Measurements from ENCODE around the gene POU6F2.

Gene POU6F2

DNA sequence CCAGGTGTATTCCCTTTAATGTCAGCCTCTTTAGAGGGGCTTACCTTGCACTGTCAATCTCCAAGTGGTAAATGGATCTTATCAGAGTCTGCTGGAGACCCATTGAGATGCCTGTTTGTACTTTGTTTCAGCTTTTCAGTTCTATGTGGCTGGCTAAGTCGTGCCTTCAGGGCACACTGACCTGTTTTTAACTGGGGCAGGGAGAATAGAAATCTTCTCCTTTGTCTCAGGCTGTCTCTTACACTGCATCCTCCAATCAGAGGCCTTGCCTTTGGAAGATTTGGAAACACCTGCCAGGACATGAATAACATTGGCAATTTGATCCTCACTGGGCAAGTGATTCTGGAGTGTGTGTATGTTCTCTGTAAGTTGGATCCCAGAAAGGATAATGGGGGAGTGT is 65.0 kb downstream of the POU6F2 start:
- no peaks in the 10 kb centered on the region for H3K36me3 ChIP-seq (ENCODE audit: low read depth)
- no peak for DNase-seq (ENCODE audit: low spot score)

DNA sequence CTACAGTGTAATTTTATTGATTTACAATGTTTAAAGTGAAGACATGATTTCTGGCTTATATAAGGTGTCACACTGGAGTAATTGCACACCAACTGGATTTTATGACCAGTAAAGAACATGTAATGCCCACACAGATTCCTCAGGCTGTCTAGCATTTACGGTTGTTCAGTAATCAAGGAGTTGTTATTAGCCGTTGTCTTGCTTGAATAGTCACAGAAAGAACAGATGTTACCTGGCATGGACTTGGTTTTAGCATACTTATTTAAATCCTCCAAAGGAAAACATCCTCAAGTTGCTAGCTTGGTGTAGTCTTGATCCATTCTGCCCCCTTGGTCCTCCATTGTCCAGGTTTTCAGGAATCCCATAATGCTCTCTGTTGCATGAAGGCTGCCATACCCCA is 65.8 kb downstream of the POU6F2 start:
- no peaks in the 10 kb centered on the region for H3K27me3 ChIP-seq (ENCODE audit: insufficient read depth, poor library complexity, severe bottlenecking)
- H3K27ac ChIP-seq (ENCODE audit: poor library complexity, severe bottlenecking) = no peak overlapping the region
- DNase-seq (ENCODE audit: low spot score) = no peak
- TF ChIP-seq, protein P1, sequence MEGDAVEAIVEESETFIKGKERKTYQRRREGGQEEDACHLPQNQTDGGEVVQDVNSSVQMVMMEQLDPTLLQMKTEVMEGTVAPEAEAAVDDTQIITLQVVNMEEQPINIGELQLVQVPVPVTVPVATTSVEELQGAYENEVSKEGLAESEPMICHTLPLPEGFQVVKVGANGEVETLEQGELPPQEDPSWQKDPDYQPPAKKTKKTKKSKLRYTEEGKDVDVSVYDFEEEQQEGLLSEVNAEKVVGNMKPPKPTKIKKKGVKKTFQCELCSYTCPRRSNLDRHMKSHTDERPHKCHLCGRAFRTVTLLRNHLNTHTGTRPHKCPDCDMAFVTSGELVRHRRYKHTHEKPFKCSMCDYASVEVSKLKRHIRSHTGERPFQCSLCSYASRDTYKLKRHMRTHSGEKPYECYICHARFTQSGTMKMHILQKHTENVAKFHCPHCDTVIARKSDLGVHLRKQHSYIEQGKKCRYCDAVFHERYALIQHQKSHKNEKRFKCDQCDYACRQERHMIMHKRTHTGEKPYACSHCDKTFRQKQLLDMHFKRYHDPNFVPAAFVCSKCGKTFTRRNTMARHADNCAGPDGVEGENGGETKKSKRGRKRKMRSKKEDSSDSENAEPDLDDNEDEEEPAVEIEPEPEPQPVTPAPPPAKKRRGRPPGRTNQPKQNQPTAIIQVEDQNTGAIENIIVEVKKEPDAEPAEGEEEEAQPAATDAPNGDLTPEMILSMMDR (IDR thresholded peaks at IDR 0.05; ENCODE audit: poor library complexity, severe bottlenecking) = no peak
- H3K4me1 ChIP-seq (ENCODE audit: insufficient read depth, poor library complexity, severe bottlenecking) = no peaks in the 10 kb centered on the region
- H3K9me3 ChIP-seq (ENCODE audit: severe bottlenecking) = no peaks in the 10 kb centered on the region
- no peak for ATAC-seq (ENCODE audit: low read depth)
- H3K4me3 ChIP-seq (ENCODE audit: severe bottlenecking) = no peak overlapping the region
- no peaks in the 10 kb centered on the region for H3K36me3 ChIP-seq (ENCODE audit: low read depth)

More for the DNA sequence above, 65.0 kb downstream of the POU6F2 start:
- TF ChIP-seq, protein P1 (IDR thresholded peaks at IDR 0.05; ENCODE audit: poor library complexity, severe bottlenecking) = no peak
- no peaks in the 10 kb centered on the region for H3K27me3 ChIP-seq (ENCODE audit: insufficient read depth, poor library complexity, severe bottlenecking)
- H3K4me1 ChIP-seq (ENCODE audit: insufficient read depth, poor library complexity, severe bottlenecking) = no peaks in the 10 kb centered on the region
- no peaks in the 10 kb centered on the region for H3K9me3 ChIP-seq (ENCODE audit: severe bottlenecking)
- no peak overlapping the region for H3K27ac ChIP-seq (ENCODE audit: poor library complexity, severe bottlenecking)
- no peak overlapping the region for H3K4me3 ChIP-seq (ENCODE audit: severe bottlenecking)
- ATAC-seq (ENCODE audit: low read depth) = no peak

DNA sequence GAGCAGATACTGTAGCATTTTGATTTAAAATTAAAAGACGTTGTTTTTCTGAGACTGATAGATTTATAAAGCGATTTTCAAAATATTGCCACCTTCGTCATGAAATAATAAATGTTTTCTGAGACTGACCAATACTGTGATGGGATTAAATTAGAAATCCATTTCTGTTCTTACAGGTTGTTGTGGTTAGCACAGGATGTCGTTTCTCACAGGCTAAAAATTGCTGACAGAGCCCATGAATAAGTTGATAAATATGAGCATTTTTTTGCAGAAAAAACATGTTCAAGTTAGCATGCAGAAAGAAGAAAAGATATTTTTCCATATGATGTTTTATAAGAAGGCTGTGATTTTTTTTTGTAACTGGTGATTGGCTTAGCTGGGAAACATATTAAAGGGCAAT is 66.8 kb downstream of the POU6F2 start:
- Histone ChIP-seq H3K4me3 (ENCODE audit: severe bottlenecking) (no peak overlapping the region), H3K36me3 (ENCODE audit: low read depth) (no peaks in the 10 kb centered on the region), H3K27ac (ENCODE audit: poor library complexity, severe bottlenecking) (no peak overlapping the region), H3K27me3 (ENCODE audit: insufficient read depth, poor library complexity, severe bottlenecking) (no peaks in the 10 kb centered on the region), H3K9me3 (ENCODE audit: severe bottlenecking) (no peaks in the 10 kb centered on the region), H3K4me1 (ENCODE audit: insufficient read depth, poor library complexity, severe bottlenecking) (no peaks in the 10 kb centered on the region)
- TF ChIP-seq, protein P1 (IDR thresholded peaks at IDR 0.05; ENCODE audit: poor library complexity, severe bottlenecking) = no peak
- ATAC-seq (ENCODE audit: low read depth) (no peak), DNase-seq (ENCODE audit: low spot score) (no peak)

DNA sequence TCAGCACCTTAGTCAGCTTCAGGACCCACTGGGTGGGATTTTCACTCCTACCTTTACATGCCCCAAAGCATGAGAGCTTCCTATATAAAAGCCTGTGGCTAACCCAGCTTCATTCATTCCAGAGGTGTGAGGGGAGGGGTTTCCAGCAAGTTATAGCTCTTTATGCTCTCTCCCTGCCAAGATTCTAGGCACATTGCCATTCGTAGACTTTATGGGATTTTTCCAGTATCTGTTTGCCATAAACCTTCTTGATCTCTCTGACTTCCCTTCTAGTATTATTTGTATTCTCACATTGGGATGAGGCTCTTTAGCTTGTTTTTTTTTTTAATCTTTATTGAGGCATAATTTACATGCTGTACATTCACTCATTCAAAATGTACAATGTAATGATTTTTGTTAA is 67.5 kb downstream of the POU6F2 start:
- Histone ChIP-seq H3K4me1 (ENCODE audit: insufficient read depth, poor library complexity, severe bottlenecking) (no peaks in the 10 kb centered on the region), H3K36me3 (ENCODE audit: low read depth) (no peaks in the 10 kb centered on the region), H3K27me3 (ENCODE audit: insufficient read depth, poor library complexity, severe bottlenecking) (no peaks in the 10 kb centered on the region), H3K9me3 (ENCODE audit: severe bottlenecking) (no peaks in the 10 kb centered on the region), H3K27ac (ENCODE audit: poor library complexity, severe bottlenecking) (no peak overlapping the region), H3K4me3 (ENCODE audit: severe bottlenecking) (no peak overlapping the region)
- ATAC-seq (ENCODE audit: low read depth) (no peak), DNase-seq (ENCODE audit: low spot score) (no peak)
- TF ChIP-seq, protein P1 (IDR thresholded peaks at IDR 0.05; ENCODE audit: poor library complexity, severe bottlenecking) = no peak

DNA sequence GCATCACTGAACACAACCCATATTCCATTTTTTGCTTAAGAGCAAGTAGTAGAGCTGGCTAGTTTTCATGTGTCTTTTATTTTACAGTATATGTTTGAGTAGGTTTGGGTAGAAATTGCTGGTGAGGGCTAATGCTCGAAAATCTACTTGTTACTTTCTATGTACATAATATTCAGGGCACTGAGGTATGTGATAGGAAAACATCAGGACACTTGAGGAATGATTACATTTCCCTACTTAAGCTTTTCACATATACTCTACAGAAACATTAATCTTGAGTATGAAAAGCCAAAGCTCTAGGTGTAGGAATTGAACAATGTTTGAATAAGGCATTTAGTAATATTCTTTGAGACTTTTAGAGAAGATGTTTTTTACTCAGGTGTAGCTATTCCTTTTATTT is 73.6 kb downstream of the POU6F2 start:
- no peaks in the 10 kb centered on the region for H3K36me3 ChIP-seq (ENCODE audit: low read depth)
- no peaks in the 10 kb centered on the region for H3K27me3 ChIP-seq (ENCODE audit: insufficient read depth, poor library complexity, severe bottlenecking)
- no peak for ATAC-seq (ENCODE audit: low read depth)
- no peaks in the 10 kb centered on the region for H3K4me1 ChIP-seq (ENCODE audit: insufficient read depth, poor library complexity, severe bottlenecking)
- TF ChIP-seq, protein P1 (IDR thresholded peaks at IDR 0.05; ENCODE audit: poor library complexity, severe bottlenecking) = no peak
- no peak for DNase-seq (ENCODE audit: low spot score)
- H3K9me3 ChIP-seq (ENCODE audit: severe bottlenecking) = no peaks in the 10 kb centered on the region
- H3K27ac ChIP-seq (ENCODE audit: poor library complexity, severe bottlenecking) = no peak overlapping the region
- H3K4me3 ChIP-seq (ENCODE audit: severe bottlenecking) = no peak overlapping the region

All from RWPE2 (cell line).